ENCODE results near the gene NLGN1.

DNA sequence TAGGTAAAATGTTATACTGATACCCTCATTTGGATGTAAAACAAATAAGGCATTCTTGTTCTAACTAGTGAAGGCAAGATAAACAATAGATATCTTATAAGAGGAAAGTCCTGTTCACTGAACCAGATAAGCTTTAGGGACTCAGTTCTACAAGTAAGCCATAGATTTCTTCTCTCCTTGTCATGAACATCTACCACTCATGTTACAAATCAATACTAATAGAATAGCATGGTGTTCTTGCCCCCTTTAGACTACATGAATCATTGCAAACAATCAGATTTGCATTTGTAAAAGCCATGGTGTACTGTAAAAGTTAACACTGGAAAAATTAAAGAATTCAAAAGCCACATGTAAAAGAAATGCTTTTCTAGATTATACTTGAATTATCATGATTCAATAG lies 500.1 kb downstream of the NLGN1 start:
- TF ChIP-seq, protein P1, sequence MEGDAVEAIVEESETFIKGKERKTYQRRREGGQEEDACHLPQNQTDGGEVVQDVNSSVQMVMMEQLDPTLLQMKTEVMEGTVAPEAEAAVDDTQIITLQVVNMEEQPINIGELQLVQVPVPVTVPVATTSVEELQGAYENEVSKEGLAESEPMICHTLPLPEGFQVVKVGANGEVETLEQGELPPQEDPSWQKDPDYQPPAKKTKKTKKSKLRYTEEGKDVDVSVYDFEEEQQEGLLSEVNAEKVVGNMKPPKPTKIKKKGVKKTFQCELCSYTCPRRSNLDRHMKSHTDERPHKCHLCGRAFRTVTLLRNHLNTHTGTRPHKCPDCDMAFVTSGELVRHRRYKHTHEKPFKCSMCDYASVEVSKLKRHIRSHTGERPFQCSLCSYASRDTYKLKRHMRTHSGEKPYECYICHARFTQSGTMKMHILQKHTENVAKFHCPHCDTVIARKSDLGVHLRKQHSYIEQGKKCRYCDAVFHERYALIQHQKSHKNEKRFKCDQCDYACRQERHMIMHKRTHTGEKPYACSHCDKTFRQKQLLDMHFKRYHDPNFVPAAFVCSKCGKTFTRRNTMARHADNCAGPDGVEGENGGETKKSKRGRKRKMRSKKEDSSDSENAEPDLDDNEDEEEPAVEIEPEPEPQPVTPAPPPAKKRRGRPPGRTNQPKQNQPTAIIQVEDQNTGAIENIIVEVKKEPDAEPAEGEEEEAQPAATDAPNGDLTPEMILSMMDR (IDR thresholded peaks at IDR 0.05 in 2 of 3, conservative IDR thresholded peaks at IDR 0.05 in 1 of 3; ENCODE audit: borderline replicate concordance in 1 of 3, insufficient read depth in 1 of 3, low read depth in 2 of 3, low read length in 2 of 3) = no peak
- TF ChIP-seq EZH2 (IDR thresholded peaks at IDR 0.05) (no peak), RAD21 (IDR thresholded peaks at IDR 0.05; ENCODE audit: low read depth) (no peak), POLR2A (IDR thresholded peaks at IDR 0.05; ENCODE audit: borderline replicate concordance, extremely low read depth, insufficient read depth, insufficient read length) (no peak), ZNF274 (IDR thresholded peaks at IDR 0.05; ENCODE audit: low read depth, low read length) (no peak)
